Stimulated activated naive CD8-positive, alpha-beta T cell treated with anti-CD3 and anti-CD28 coated beads, Interleukin-15, amount 100 ng/mL, for 72 hours (primary cell): Measurements from ENCODE around the gene TENM4.

Experiments
- ATAC-seq: fragments of 150-1000 bp; cut with Tn5 transposase; 2 replicates; pipeline ENCODE4 v1.10.0; 2021; ENCODE audit warnings: mild to moderate bottlenecking, moderate library complexity
- DNase-seq, 2 donors: peaks; one replicate each; pipeline ENCODE4 v3.0.0; 2021 to 2022
- H3K27ac Mint-ChIP-seq, 2 donors: one replicate each; pipeline ENCODE4 v1.8.0; 2022; ENCODE audit warnings: mild to moderate bottlenecking in 2 of 2, mixed read lengths in 2 of 2, moderate library complexity in 2 of 2
- H3K27me3 Mint-ChIP-seq: one replicate; pipeline ENCODE4 v1.8.0; 2022; ENCODE audit warnings: mixed read lengths
- H3K4me1 Mint-ChIP-seq: one replicate; pipeline ENCODE4 v1.8.0; 2022; ENCODE audit warnings: mild to moderate bottlenecking, mixed read lengths
- H3K4me3 Mint-ChIP-seq, 2 donors: one replicate each; pipeline ENCODE4 v1.8.0; 2022; ENCODE audit warnings: mild to moderate bottlenecking in 2 of 2, mixed read lengths in 2 of 2, moderate library complexity in 1 of 2
- H3K9me3 Mint-ChIP-seq, 2 donors: one replicate each; pipeline ENCODE4 v1.8.0; 2022; ENCODE audit warnings: mixed read lengths in 2 of 2

The TENM4 gene

GRCh38 chr11:78784321-78785061, 656.3 kb downstream of the TENM4 start:
- Mint-ChIP-seq H3K4me1 (no peaks in the 10 kb centered on the region), H3K4me3 (no peak overlapping the region), H3K9me3 (no peaks in the 10 kb centered on the region), H3K27me3 (peaks cover 11% of the 10 kb centered on the region), H3K27ac (no peak overlapping the region)
- no peak for DNase-seq
- ATAC-seq, result no peak

GRCh38 chr11:78783846-78784245, 657.0 kb downstream of the TENM4 start:
- H3K4me1 Mint-ChIP-seq, result no peaks in the 10 kb centered on the region
- no peak overlapping the region for H3K4me3 Mint-ChIP-seq
- H3K27me3 Mint-ChIP-seq, result peaks cover 11% of the 10 kb centered on the region
- no peak for DNase-seq
- H3K9me3 Mint-ChIP-seq, result no peaks in the 10 kb centered on the region
- H3K27ac Mint-ChIP-seq, result no peak overlapping the region
- ATAC-seq, result no peak

- H3K27me3 Mint-ChIP-seq, result peaks cover 11% of the 10 kb centered on the region
- no peaks in the 10 kb centered on the region for H3K9me3 Mint-ChIP-seq
- H3K27ac Mint-ChIP-seq, result no peak overlapping the region
- no peak for DNase-seq
- no peak overlapping the region for H3K4me3 Mint-ChIP-seq
- no peak for ATAC-seq
- no peaks in the 10 kb centered on the region for H3K4me1 Mint-ChIP-seq
Observed at GRCh38 chr11:78783301-78783700, 657.5 kb downstream of the TENM4 start.

GRCh38 chr11:78782725-78783124, 658.1 kb downstream of the TENM4 start:
- H3K4me3 Mint-ChIP-seq, result no peak overlapping the region
- no peaks in the 10 kb centered on the region for H3K4me1 Mint-ChIP-seq
- ATAC-seq (no peak), DNase-seq (no peak)
- H3K27ac Mint-ChIP-seq, result no peak overlapping the region
- no peaks in the 10 kb centered on the region for H3K9me3 Mint-ChIP-seq
- H3K27me3 Mint-ChIP-seq, result peaks cover 11% of the 10 kb centered on the region

GRCh38 chr11:78780889-78781288, 659.9 kb downstream of the TENM4 start:
- Mint-ChIP-seq H3K4me3 (no peak overlapping the region), H3K9me3 (no peaks in the 10 kb centered on the region), H3K27ac (no peak overlapping the region), H3K27me3 (peaks cover 11% of the 10 kb centered on the region), H3K4me1 (no peaks in the 10 kb centered on the region)
- no peak for ATAC-seq
- DNase-seq, result no peak

- H3K9me3 Mint-ChIP-seq, result peaks cover 0 to 4% of the 10 kb centered on the region in 2 donors
- H3K27me3 Mint-ChIP-seq, result no peaks in the 10 kb centered on the region
- H3K27ac Mint-ChIP-seq, result no peak overlapping the region
- H3K4me3 Mint-ChIP-seq, result no peak overlapping the region
- DNase-seq (no peak), ATAC-seq (no peak)
- no peaks in the 10 kb centered on the region for H3K4me1 Mint-ChIP-seq
Observed at GRCh38 chr11:78773492-78773891, 667.3 kb downstream of the TENM4 start.

- Mint-ChIP-seq H3K27ac (no peak overlapping the region), H3K4me3 (no peak overlapping the region), H3K27me3 (no peaks in the 10 kb centered on the region), H3K4me1 (no peaks in the 10 kb centered on the region), H3K9me3 (peaks cover 0 to 4% of the 10 kb centered on the region in 2 donors)
- ATAC-seq (no peak), DNase-seq (no peak)
Observed at GRCh38 chr11:78773077-78773476, 667.8 kb downstream of the TENM4 start.

- DNase-seq (no peak), ATAC-seq (no peak)
- Mint-ChIP-seq H3K4me3 (no peak overlapping the region), H3K27ac (no peak overlapping the region), H3K9me3 (peaks cover 0 to 4% of the 10 kb centered on the region in 2 donors), H3K4me1 (no peaks in the 10 kb centered on the region), H3K27me3 (no peaks in the 10 kb centered on the region)
Observed at GRCh38 chr11:78772186-78772585, 668.6 kb downstream of the TENM4 start.

- H3K9me3 Mint-ChIP-seq, result peaks cover 0 to 4% of the 10 kb centered on the region in 2 donors
- no peaks in the 10 kb centered on the region for H3K27me3 Mint-ChIP-seq
- DNase-seq, result no peak
- no peak overlapping the region for H3K4me3 Mint-ChIP-seq
- no peaks in the 10 kb centered on the region for H3K4me1 Mint-ChIP-seq
- ATAC-seq, result no peak
- H3K27ac Mint-ChIP-seq, result no peak overlapping the region
Observed at GRCh38 chr11:78770931-78771330, 669.9 kb downstream of the TENM4 start.

- Mint-ChIP-seq H3K9me3 (peaks cover 0 to 4% of the 10 kb centered on the region in 2 donors), H3K4me3 (no peak overlapping the region), H3K4me1 (no peaks in the 10 kb centered on the region), H3K27me3 (no peaks in the 10 kb centered on the region), H3K27ac (no peak overlapping the region)
- DNase-seq, result no peak
- no peak for ATAC-seq
Observed at GRCh38 chr11:78768971-78769370, 671.9 kb downstream of the TENM4 start.

GRCh38 chr11:78768345-78768744, 672.5 kb downstream of the TENM4 start:
- Mint-ChIP-seq H3K9me3 (peaks cover 0 to 4% of the 10 kb centered on the region in 2 donors), H3K4me1 (no peaks in the 10 kb centered on the region), H3K27ac (no peak overlapping the region), H3K27me3 (no peaks in the 10 kb centered on the region), H3K4me3 (no peak overlapping the region)
- DNase-seq (no peak), ATAC-seq (no peak)

GRCh38 chr11:78767027-78767932, 673.5 kb downstream of the TENM4 start:
- ATAC-seq (no peak), DNase-seq (no peak)
- H3K27ac Mint-ChIP-seq, result no peak overlapping the region
- H3K4me3 Mint-ChIP-seq, result no peak overlapping the region
- H3K9me3 Mint-ChIP-seq, result peaks cover 0 to 4% of the 10 kb centered on the region in 2 donors
- H3K4me1 Mint-ChIP-seq, result no peaks in the 10 kb centered on the region
- H3K27me3 Mint-ChIP-seq, result no peaks in the 10 kb centered on the region

- Mint-ChIP-seq H3K27me3 (no peaks in the 10 kb centered on the region), H3K4me3 (no peak overlapping the region), H3K27ac (no peak overlapping the region), H3K9me3 (peaks cover 0 to 4% of the 10 kb centered on the region in 2 donors), H3K4me1 (no peaks in the 10 kb centered on the region)
- no peak for DNase-seq
- no peak for ATAC-seq
Observed at GRCh38 chr11:78764946-78765345, 675.9 kb downstream of the TENM4 start.

GRCh38 chr11:78763664-78764063, 677.2 kb downstream of the TENM4 start:
- DNase-seq (no peak), ATAC-seq (no peak)
- Mint-ChIP-seq H3K9me3 (no peaks in the 10 kb centered on the region), H3K4me3 (no peak overlapping the region), H3K27ac (no peak overlapping the region), H3K27me3 (no peaks in the 10 kb centered on the region), H3K4me1 (no peaks in the 10 kb centered on the region)

- Mint-ChIP-seq H3K27ac (no peak overlapping the region), H3K4me3 (no peak overlapping the region), H3K4me1 (no peaks in the 10 kb centered on the region), H3K9me3 (no peaks in the 10 kb centered on the region), H3K27me3 (no peaks in the 10 kb centered on the region)
- DNase-seq (no peak), ATAC-seq (no peak)
Observed at GRCh38 chr11:78762105-78762504, 678.7 kb downstream of the TENM4 start.

- DNase-seq (no peak), ATAC-seq (no peak)
- H3K27me3 Mint-ChIP-seq, result peaks cover 8% of the 10 kb centered on the region
- no peak overlapping the region for H3K27ac Mint-ChIP-seq
- H3K9me3 Mint-ChIP-seq, result no peaks in the 10 kb centered on the region
- no peaks in the 10 kb centered on the region for H3K4me1 Mint-ChIP-seq
- H3K4me3 Mint-ChIP-seq, result no peak overlapping the region
Observed at GRCh38 chr11:78759071-78759470, 681.8 kb downstream of the TENM4 start.
